GM18873 (cell line): ENCODE data around the gene CYP2C9.

Experiments
- ATAC-seq: cut with Tn5 transposase; IDR thresholded peaks from one replicate; pipeline ENCODE4 v1.9.1; 2021; ENCODE audit warnings: mild to moderate bottlenecking, moderate library complexity, moderate number of reproducible peaks; ENCODE audit not compliant: unreplicated experiment, low FRiP score

The CYP2C9 gene

GRCh38 chr10:95035332-95036295 lies 97.2 kb downstream of the CYP2C9 start:
- ATAC-seq = no peak

- no peak for ATAC-seq
These were observed 100.8 kb downstream of the CYP2C9 start for GRCh38 chr10:95039281-95039680.
